GM12801 (cell line): ENCODE data around the gene EPHB1.

Experiments used
- CTCF ChIP-seq: IDR thresholded peaks from one replicate; pipeline ENCODE4 v1.5.1; 2011; ENCODE audit warnings: control low read depth; ENCODE audit not compliant: insufficient read length; ENCODE audit errors: extremely low read depth

Gene EPHB1

GRCh38 chr3:135147657-135148056 is 352.6 kb downstream of the EPHB1 start:
- no peak for TF ChIP-seq CTCF

GRCh38 chr3:135148398-135149020 is 353.4 kb downstream of the EPHB1 start:
- no peak for TF ChIP-seq CTCF

- no peak for TF ChIP-seq CTCF
Observed at GRCh38 chr3:135149707-135150681, 354.9 kb downstream of the EPHB1 start.

DNA sequence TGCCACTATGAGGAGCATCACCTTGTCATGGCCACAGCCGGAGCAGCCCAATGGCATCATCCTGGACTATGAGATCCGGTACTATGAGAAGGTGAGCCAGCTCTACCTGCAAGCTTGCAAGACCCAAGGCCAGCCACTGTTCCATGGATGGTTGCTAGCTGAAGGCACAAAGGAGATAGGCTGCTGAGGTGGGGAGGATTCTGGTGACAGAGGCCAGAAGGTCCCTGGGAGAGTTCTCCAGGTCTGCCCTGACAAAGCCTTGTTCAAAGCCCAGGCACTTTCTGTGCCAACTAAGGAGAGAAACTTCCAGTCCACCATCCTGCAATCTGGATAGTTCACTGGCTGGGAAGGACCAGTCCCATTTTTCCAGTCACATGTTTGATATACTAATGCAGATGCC is 359.1 kb downstream of the EPHB1 start:
- no peak for TF ChIP-seq CTCF

- no peak for TF ChIP-seq CTCF
Observed at GRCh38 chr3:135155228-135155627, 360.2 kb downstream of the EPHB1 start.

- no peak for TF ChIP-seq CTCF
Observed at GRCh38 chr3:135155791-135156190, 360.7 kb downstream of the EPHB1 start.

DNA sequence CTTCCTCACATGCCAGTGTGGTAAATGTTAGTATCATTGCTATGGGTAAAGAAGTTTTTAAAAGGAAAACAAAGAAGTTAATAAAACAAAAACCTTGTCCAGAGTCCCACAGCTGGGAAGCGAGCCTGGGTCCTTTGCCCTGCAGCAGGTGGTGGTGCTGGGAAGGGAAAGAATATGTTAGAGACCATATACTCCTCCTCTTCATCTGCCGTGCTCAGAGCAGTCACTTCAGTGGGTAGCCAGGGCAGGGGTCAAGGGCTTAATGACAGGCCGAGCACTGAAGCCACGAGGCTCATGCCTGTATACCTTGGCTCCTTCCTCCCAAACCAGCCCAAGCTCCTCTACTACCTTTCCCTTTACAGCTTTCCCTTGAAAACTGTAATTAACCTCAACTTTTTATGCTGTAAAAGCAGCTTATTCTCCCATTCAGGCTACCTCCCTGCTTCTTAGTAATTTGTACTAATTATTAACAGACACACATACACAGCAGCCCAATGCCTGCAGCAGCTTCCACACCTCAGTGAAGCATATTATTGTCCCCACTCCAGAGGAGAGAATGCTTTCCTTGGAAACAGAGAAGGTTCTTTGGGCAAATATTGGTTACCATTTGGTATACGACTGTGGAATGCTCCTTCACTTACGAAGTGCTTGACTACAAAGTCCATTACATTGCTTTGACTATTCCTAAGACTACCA is 362.1 kb downstream of the EPHB1 start:
- TF ChIP-seq CTCF = no peak
